K562 (cell line): ENCODE data around the gene R3HDM2. TPM values are rescaled to one million over a fixed set of nuclear protein-coding genes. Genes with fewer than 3 reads are reported as not detected.

Experiments
- ARID4B ChIP-seq: sonication (generic); formaldehyde crosslinking; IDR thresholded peaks from 2 replicates; pipeline ENCODE4 v1.8.0; 2022; ENCODE audit warnings: mild to moderate bottlenecking, missing genetic modification reagents
- KHSRP ChIP-seq: fragments of 450-650 bp; IDR thresholded peaks from 2 replicates; pipeline ENCODE4 v1.6.1; 2017
- KLF13 ChIP-seq: fragments of 450-650 bp; IDR thresholded peaks from 2 replicates; pipeline ENCODE4 v1.6.1; 2016; ENCODE audit warnings: missing genetic modification characterization, low read depth, mild to moderate bottlenecking, missing compliant biosample characterization, moderate library complexity, borderline replicate concordance
- polyA plus RNA-seq, 8 experiments: library from polyadenylated mRNA; depleted of rRNA in 4 of 8; stranded (reverse) in 5 of 8; unstranded in 3 of 8; fragments of >200 nt; fragmentation: Nextera tagmentation in 2 of 8; fragmentation: Illumina TruSeq in 1 of 8; extraction: Ambion mirVana in 2 of 8; extraction: Trizol in 1 of 8; gene quantifications; 2 replicates each; pipeline versions ENCODE4 v1.2.1 to v1.2.3, GENCODE V29; 2011 to 2014; ENCODE audit warnings: inconsistent platforms in 1 of 8, missing spikeins in 1 of 8
- total RNA-seq, 7 experiments: library from RNA; depleted of rRNA in 6 of 7; stranded (reverse); fragments of >200 nt in 6 of 7; fragmentation: Illumina TruSeq in 2 of 7; extraction: Trizol in 2 of 7; gene quantifications; 2 replicates each; pipeline versions ENCODE4 v1.2.1 to v1.2.3, GENCODE V29; 2011 to 2021; ENCODE audit warnings: low replicate concordance in 1 of 7
- TF ChIP-seq, protein P1 (sequence below): fragments of 250-450 bp; sonication (Bioruptor Pico); IDR thresholded peaks from 2 replicates; pipeline ENCODE4 v1.4.0; 2020; ENCODE audit warnings: borderline replicate concordance

R3HDM2 gene
- total and polyA plus RNA-seq, 9 of the 15 experiments (the other 6 are each of a cell fraction or from before 2014, with no cell fraction given), result 3.3 to 18.8 (median 9.0) TPM

DNA sequence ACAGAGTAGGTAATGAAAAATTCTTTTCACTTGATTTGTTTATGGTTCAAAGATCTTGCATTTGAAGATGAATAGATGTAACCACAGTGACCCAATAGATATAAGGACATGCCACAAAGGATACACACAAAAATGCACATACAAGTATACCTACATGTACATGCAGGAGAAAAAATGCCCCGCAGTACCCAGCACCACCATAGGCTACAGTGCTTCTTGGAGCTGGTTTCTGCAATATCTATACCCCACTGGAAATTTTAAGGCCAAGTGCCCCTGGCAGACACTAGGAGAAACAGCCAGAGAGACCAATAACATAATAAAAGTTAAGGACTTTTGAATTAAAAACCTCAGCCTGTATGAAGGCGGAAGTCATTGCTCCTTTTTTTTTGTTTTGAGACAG, 167.7 kb downstream of the R3HDM2 start (continued):
- TF ChIP-seq ARID4B (no peak), KHSRP (no peak), KLF13 (tag) (no peak)
- TF ChIP-seq, protein P1, sequence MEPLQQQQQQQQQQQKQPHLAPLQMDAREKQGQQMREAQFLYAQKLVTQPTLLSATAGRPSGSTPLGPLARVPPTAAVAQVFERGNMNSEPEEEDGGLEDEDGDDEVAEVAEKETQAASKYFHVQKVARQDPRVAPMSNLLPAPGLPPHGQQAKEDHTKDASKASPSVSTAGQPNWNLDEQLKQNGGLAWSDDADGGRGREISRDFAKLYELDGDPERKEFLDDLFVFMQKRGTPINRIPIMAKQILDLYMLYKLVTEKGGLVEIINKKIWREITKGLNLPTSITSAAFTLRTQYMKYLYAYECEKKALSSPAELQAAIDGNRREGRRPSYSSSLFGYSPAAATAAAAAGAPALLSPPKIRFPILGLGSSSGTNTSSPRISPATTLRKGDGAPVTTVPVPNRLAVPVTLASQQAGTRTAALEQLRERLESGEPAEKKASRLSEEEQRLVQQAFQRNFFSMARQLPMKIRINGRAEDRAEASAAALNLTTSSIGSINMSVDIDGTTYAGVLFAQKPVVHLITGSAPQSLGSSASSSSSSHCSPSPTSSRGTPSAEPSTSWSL, result no peak
